Measurements from ENCODE around the gene PRKCI. TPM values are rescaled to one million over a fixed set of nuclear protein-coding genes. Genes with fewer than 3 reads are reported as not detected.
"Not testable (repeated sequence)": the region's sequence is repeated elsewhere in the genome, so short reads cannot be mapped to it uniquely, and the experiment has no call there.

PRKCI gene
- total and polyA plus RNA-seq, 9 of the 15 experiments (the other 6 are each of a cell fraction or from before 2014, with no cell fraction given): 10.5 to 43.2 (median 31.4) TPM

DNA sequence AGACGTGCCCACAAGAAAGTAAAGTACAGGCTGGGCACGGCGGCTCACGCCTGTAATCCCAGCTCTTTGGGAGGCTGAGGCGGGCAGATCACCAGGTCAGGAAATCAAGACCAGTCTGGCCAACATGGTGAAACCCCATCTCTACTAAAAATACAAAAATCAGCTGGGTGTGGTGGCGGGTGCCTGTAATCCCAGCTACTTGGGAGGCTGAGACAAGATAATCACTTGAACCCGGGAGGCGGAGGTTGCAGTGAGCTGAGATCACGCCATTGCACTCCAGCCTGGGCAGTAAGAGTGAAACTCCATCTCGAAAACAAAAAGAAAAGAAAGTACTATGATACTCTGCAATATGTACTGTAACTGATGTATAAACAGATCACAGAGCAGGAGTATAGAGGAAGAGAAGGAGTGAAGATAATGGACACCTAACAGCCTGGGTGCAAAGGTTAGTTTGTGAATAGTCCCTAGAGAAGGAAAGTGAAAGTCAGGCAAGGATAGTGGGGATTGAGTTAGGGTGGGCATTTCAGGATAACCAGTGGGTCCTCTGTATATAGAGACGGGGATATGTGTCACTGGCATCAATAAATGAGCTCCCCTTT is 16.0 kb upstream of the PRKCI start:
- ATAC-seq; H2AFZ ChIP-seq (ENCODE audit: low read depth, low read length); H3K36me3 ChIP-seq (ENCODE audit: control insufficient read depth, insufficient read depth, low read length); H3K9ac ChIP-seq (ENCODE audit: insufficient read depth in 1 of 2, low read depth in 2 of 2, low read length in 2 of 2); DNase-seq (ENCODE audit: extremely low read depth in 1 of 4, low spot score in 3 of 4); H3K4me3 ChIP-seq; H3K9me1 ChIP-seq (ENCODE audit: control insufficient read depth, insufficient read depth, low read length); BruUV-seq (replicated peaks); H3K9me3 ChIP-seq (replicated peaks; ENCODE audit: control insufficient read depth, insufficient read depth, low read depth, low read length); in situ Hi-C loops (cut with MboI); H3K79me2 ChIP-seq (ENCODE audit: control insufficient read depth, insufficient read depth, low read length); H3K27me3 ChIP-seq (ENCODE audit: control insufficient read depth in 2 of 2, insufficient read depth in 2 of 2, low read length in 2 of 2); FAIRE-seq; H3K27ac ChIP-seq (ENCODE audit: extremely low read depth, low read depth, low read length); CTCF ChIA-PET (ENCODE audit: low intra/inter-chr PET ratio); POLR2A ChIA-PET; H4K20me1 ChIP-seq (replicated peaks; ENCODE audit: control insufficient read depth, insufficient read depth, low read length); intact Hi-C loops (cut with micrococcal nuclease); H3K4me1 ChIP-seq (replicated peaks in 1 of 2; ENCODE audit: control insufficient read depth in 2 of 2, insufficient read depth in 2 of 2, low read length in 2 of 2); H3K4me2 ChIP-seq (ENCODE audit: insufficient read depth, low read length): not testable (repeated sequence)
- 25% methylated on average over 11 of the region's 11 CpGs for WGBS (ENCODE audit: insufficient coverage, low coverage, missing lambda C conversion rate)

DNA sequence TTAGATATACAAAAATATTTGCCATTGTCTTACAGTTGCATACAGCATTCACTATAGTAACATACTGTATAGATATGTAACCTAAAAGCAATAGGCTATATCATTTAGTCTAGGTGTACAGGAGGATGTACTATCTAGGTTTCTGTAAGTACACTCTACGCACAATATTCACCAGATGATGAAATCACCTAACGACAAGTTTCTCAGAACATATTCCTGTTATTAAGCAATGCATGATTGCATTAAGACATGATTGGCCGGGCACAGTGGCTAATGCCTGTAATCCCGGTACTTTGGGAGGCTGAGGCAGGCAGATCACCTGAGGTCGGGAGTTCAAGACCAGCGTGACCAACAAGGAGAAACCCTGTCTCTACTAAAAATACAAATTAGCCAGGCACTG is 14.5 kb upstream of the PRKCI start:
- Histone ChIP-seq H3K4me2 (ENCODE audit: insufficient read depth, low read length) (no peak overlapping the region), H3K4me3 (no peak overlapping the region), H4K20me1 (replicated peaks; ENCODE audit: control insufficient read depth, insufficient read depth, low read length) (no peaks in the 10 kb centered on the region), H3K4me1 (replicated peaks in 1 of 2; ENCODE audit: control insufficient read depth in 2 of 2, insufficient read depth in 2 of 2, low read length in 2 of 2) (no peaks in the 10 kb centered on the region; a peak in 1 of 5 replicates), H3K79me2 (ENCODE audit: control insufficient read depth, insufficient read depth, low read length) (no peaks in the 10 kb centered on the region), H3K27ac (ENCODE audit: extremely low read depth, low read depth, low read length) (no peak overlapping the region), H3K9me3 (replicated peaks; ENCODE audit: control insufficient read depth, insufficient read depth, low read depth, low read length) (peaks cover 3% of the 10 kb centered on the region; the same call in 1 of the 2 replicates), H3K9me1 (ENCODE audit: control insufficient read depth, insufficient read depth, low read length) (no peaks in the 10 kb centered on the region), H2AFZ (ENCODE audit: low read depth, low read length) (no peak overlapping the region), H3K9ac (ENCODE audit: insufficient read depth in 1 of 2, low read depth in 2 of 2, low read length in 2 of 2) (no peak overlapping the region), H3K27me3 (ENCODE audit: control insufficient read depth in 2 of 2, insufficient read depth in 2 of 2, low read length in 2 of 2) (no peaks in the 10 kb centered on the region), H3K36me3 (ENCODE audit: control insufficient read depth, insufficient read depth, low read length) (no peaks in the 10 kb centered on the region)
- BruUV-seq (replicated peaks): no TSS peak
- FAIRE-seq (no peak), DNase-seq (ENCODE audit: extremely low read depth in 1 of 4, low spot score in 3 of 4) (no peak), ATAC-seq (no peak)
- CTCF ChIA-PET (ENCODE audit: low intra/inter-chr PET ratio): no interaction called here
- TF ChIP-seq TFAM (CRISPR knock-in tag; conservative IDR thresholded peaks at IDR 0.05) (no peak), SREBF2 (CRISPR knock-in tag; IDR thresholded peaks at IDR 0.05) (no peak), RAD21 (CRISPR knock-in tag; conservative IDR thresholded peaks at IDR 0.05 in 1 of 2, IDR thresholded peaks at IDR 0.05 in 1 of 2) (no peak), CEBPB (tag; IDR thresholded peaks at IDR 0.05) (peak; percentile 59), HMG20A (CRISPR knock-in tag; conservative IDR thresholded peaks at IDR 0.05) (no peak)
- TF ChIP-seq, protein P1, sequence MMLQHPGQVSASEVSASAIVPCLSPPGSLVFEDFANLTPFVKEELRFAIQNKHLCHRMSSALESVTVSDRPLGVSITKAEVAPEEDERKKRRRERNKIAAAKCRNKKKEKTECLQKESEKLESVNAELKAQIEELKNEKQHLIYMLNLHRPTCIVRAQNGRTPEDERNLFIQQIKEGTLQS (IDR thresholded peaks at IDR 0.05): peak; percentile 34; the same call in 1 of the 2 replicates
- TF ChIP-seq, protein P1 (CRISPR knock-in tag; conservative IDR thresholded peaks at IDR 0.05): no peak
- in situ Hi-C loops (cut with MboI): no loop called here
- 14% methylated on average over 6 of the region's 6 CpGs for WGBS (ENCODE audit: insufficient coverage, low coverage, missing lambda C conversion rate)
- intact Hi-C loops (cut with micrococcal nuclease): no loop called here
- POLR2A ChIA-PET: no interaction called here

All from K562 (cell line).